GM20000 (cell line): ENCODE data around the gene SPRR2D.

Source experiments
- DNase-seq: peaks from one replicate; pipeline ENCODE4 v3.0.0; 2012; ENCODE audit warnings: low spot score
- CTCF ChIP-seq: IDR thresholded peaks from 2 replicates; pipeline ENCODE4 v1.5.1; 2012; ENCODE audit warnings: mild to moderate bottlenecking, control low read depth; ENCODE audit errors: extremely low read depth, missing control alignments

SPRR2D gene

GRCh38 chr1:153040950-153041631, at the start of gene SPRR2D:
SPRR2D (minus strand) TSS chr1:153041120; CDS start chr1:153040346, 774 bp downstream.
- TF ChIP-seq CTCF = no peak
- no peak for DNase-seq

- no peak for DNase-seq
- no peak for TF ChIP-seq CTCF
These were observed 46.7 kb upstream of the SPRR2D start for GRCh38 chr1:153087652-153088051.

- no peak for TF ChIP-seq CTCF
- DNase-seq = no peak
These were observed 40.8 kb upstream of the SPRR2D start for GRCh38 chr1:153081736-153082135.

GRCh38 chr1:153072806-153073726, 32.1 kb upstream of the SPRR2D start:
- DNase-seq = no peak
- TF ChIP-seq CTCF = no peak

- TF ChIP-seq CTCF = no peak
- no peak for DNase-seq
These were observed 30.6 kb upstream of the SPRR2D start, which contains the start of gene SPRR2B for GRCh38 chr1:153071511-153071910. SPRR2B (minus strand) TSS chr1:153071611; CDS start chr1:153070839, 772 bp downstream.

- no peak for DNase-seq
- TF ChIP-seq CTCF = no peak
These were observed 29.3 kb upstream of the SPRR2D start for GRCh38 chr1:153070243-153070642.
